ENCODE results near the gene SLC9A3. TPM values are rescaled to one million over a fixed set of nuclear protein-coding genes. Genes with fewer than 3 reads are reported as not detected.

The SLC9A3 gene
- total and polyA plus RNA-seq, 2 of the 13 experiments (the other 11 are each of a cell fraction or from before 2014, with no cell fraction given), result 1.5 to 1.8 TPM

- TF ChIP-seq, protein P1, sequence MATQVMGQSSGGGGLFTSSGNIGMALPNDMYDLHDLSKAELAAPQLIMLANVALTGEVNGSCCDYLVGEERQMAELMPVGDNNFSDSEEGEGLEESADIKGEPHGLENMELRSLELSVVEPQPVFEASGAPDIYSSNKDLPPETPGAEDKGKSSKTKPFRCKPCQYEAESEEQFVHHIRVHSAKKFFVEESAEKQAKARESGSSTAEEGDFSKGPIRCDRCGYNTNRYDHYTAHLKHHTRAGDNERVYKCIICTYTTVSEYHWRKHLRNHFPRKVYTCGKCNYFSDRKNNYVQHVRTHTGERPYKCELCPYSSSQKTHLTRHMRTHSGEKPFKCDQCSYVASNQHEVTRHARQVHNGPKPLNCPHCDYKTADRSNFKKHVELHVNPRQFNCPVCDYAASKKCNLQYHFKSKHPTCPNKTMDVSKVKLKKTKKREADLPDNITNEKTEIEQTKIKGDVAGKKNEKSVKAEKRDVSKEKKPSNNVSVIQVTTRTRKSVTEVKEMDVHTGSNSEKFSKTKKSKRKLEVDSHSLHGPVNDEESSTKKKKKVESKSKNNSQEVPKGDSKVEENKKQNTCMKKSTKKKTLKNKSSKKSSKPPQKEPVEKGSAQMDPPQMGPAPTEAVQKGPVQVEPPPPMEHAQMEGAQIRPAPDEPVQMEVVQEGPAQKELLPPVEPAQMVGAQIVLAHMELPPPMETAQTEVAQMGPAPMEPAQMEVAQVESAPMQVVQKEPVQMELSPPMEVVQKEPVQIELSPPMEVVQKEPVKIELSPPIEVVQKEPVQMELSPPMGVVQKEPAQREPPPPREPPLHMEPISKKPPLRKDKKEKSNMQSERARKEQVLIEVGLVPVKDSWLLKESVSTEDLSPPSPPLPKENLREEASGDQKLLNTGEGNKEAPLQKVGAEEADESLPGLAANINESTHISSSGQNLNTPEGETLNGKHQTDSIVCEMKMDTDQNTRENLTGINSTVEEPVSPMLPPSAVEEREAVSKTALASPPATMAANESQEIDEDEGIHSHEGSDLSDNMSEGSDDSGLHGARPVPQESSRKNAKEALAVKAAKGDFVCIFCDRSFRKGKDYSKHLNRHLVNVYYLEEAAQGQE (IDR thresholded peaks at IDR 0.05; ENCODE audit: borderline replicate concordance in 1 of 2, low read depth in 1 of 2, low read length in 2 of 2), result no peak
- TF ChIP-seq XRCC5 (optimal IDR thresholded peaks at IDR 0.05; ENCODE audit: low read length) (no peak), ZNF335 (CRISPR knock-in tag; IDR thresholded peaks at IDR 0.05) (no peak), MLXIP (CRISPR knock-in tag; IDR thresholded peaks at IDR 0.05; ENCODE audit: borderline replicate concordance) (no peak), XBP1 (CRISPR knock-in tag; IDR thresholded peaks at IDR 0.05) (no peak), NFE2L1 (CRISPR knock-in tag; IDR thresholded peaks at IDR 0.05; ENCODE audit: borderline replicate concordance) (no peak), TMF1 (CRISPR knock-in tag; IDR thresholded peaks at IDR 0.05; ENCODE audit: low read depth) (no peak), KLF15 (CRISPR knock-in tag; IDR thresholded peaks at IDR 0.05; ENCODE audit: borderline replicate concordance) (no peak), HMGXB4 (CRISPR knock-in tag; IDR thresholded peaks at IDR 0.05; ENCODE audit: borderline replicate concordance in 1 of 2, low read depth in 1 of 2) (no peak), SRF (IDR thresholded peaks at IDR 0.05; ENCODE audit: low read depth, low read length) (no peak), REXO4 (CRISPR knock-in tag; IDR thresholded peaks at IDR 0.05; ENCODE audit: borderline replicate concordance) (no peak), PAF1 (CRISPR knock-in tag; IDR thresholded peaks at IDR 0.05) (no peak), ZNF180 (CRISPR knock-in tag; IDR thresholded peaks at IDR 0.05; ENCODE audit: borderline replicate concordance, low read depth) (no peak), TRIM24 (CRISPR knock-in tag; IDR thresholded peaks at IDR 0.05) (no peak), ZNF773 (CRISPR knock-in tag; IDR thresholded peaks at IDR 0.05; ENCODE audit: borderline replicate concordance) (no peak)
- TF ChIP-seq, protein P2, sequence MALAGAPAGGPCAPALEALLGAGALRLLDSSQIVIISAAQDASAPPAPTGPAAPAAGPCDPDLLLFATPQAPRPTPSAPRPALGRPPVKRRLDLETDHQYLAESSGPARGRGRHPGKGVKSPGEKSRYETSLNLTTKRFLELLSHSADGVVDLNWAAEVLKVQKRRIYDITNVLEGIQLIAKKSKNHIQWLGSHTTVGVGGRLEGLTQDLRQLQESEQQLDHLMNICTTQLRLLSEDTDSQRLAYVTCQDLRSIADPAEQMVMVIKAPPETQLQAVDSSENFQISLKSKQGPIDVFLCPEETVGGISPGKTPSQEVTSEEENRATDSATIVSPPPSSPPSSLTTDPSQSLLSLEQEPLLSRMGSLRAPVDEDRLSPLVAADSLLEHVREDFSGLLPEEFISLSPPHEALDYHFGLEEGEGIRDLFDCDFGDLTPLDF (CRISPR knock-in tag; IDR thresholded peaks at IDR 0.05), result no peak
Measured at GRCh38 chr5:556909-557441, 32.7 kb upstream of the SLC9A3 start (continued).

Data from HepG2 (cell line).